Type B pancreatic cell (in vitro differentiated cells): ENCODE measurements around the gene CAMK1D. TPM values are rescaled to one million over a fixed set of nuclear protein-coding genes. Genes with fewer than 3 reads are reported as not detected.

ENCODE experiments used
- DNase-seq: peaks from one replicate; pipeline ENCODE4 v3.0.0; 2021; ENCODE audit warnings: mixed read lengths; ENCODE audit not compliant: unreplicated experiment; ENCODE audit errors: extremely low spot score
- H3K27ac Mint-ChIP-seq: 2 replicates; pipeline ENCODE4 v1.8.0; 2021; ENCODE audit warnings: mild to moderate bottlenecking, mixed read lengths
- H3K27me3 Mint-ChIP-seq: 2 replicates; pipeline ENCODE4 v1.8.0; 2021; ENCODE audit warnings: mixed read lengths
- H3K36me3 Mint-ChIP-seq: 2 replicates; pipeline ENCODE4 v1.8.0; 2021; ENCODE audit warnings: mixed read lengths
- H3K4me1 Mint-ChIP-seq: one replicate; pipeline ENCODE4 v1.8.0; 2021; ENCODE audit warnings: mixed read lengths; ENCODE audit not compliant: unreplicated experiment
- H3K4me3 Mint-ChIP-seq: 2 replicates; pipeline ENCODE4 v1.8.0; 2021; ENCODE audit warnings: mild to moderate bottlenecking, mixed read lengths
- H3K9me3 Mint-ChIP-seq: 2 replicates; pipeline ENCODE4 v1.8.0; 2021; ENCODE audit warnings: mixed read lengths
- total RNA-seq: library from RNA; stranded (reverse); gene quantifications from 2 replicates; pipeline ENCODE4 v1.2.1, GENCODE V29; 2021; ENCODE audit warnings: low replicate concordance
- TF ChIP-seq, protein P1 (sequence below): fragments of 200-600 bp; sonication (generic); conservative IDR thresholded peaks from 2 replicates; pipeline ENCODE4 v1.5.0; 2021; ENCODE audit warnings: antibody characterized with exemption, mild to moderate bottlenecking

Gene CAMK1D
- total RNA-seq, 1 donor from 2014 or later, result 12.2 TPM

GRCh38 chr10:12561307-12561706, 212.0 kb downstream of the CAMK1D start:
- no peaks in the 10 kb centered on the region for H3K27me3 Mint-ChIP-seq
- peaks cover 7% of the 10 kb centered on the region for H3K36me3 Mint-ChIP-seq
- TF ChIP-seq, protein P1, sequence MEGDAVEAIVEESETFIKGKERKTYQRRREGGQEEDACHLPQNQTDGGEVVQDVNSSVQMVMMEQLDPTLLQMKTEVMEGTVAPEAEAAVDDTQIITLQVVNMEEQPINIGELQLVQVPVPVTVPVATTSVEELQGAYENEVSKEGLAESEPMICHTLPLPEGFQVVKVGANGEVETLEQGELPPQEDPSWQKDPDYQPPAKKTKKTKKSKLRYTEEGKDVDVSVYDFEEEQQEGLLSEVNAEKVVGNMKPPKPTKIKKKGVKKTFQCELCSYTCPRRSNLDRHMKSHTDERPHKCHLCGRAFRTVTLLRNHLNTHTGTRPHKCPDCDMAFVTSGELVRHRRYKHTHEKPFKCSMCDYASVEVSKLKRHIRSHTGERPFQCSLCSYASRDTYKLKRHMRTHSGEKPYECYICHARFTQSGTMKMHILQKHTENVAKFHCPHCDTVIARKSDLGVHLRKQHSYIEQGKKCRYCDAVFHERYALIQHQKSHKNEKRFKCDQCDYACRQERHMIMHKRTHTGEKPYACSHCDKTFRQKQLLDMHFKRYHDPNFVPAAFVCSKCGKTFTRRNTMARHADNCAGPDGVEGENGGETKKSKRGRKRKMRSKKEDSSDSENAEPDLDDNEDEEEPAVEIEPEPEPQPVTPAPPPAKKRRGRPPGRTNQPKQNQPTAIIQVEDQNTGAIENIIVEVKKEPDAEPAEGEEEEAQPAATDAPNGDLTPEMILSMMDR, result no peak
- H3K4me1 Mint-ChIP-seq, result peaks cover 6% of the 10 kb centered on the region
- no peak overlapping the region for H3K27ac Mint-ChIP-seq
- H3K9me3 Mint-ChIP-seq, result no peaks in the 10 kb centered on the region
- no peak overlapping the region for H3K4me3 Mint-ChIP-seq
- no peak for DNase-seq

DNA sequence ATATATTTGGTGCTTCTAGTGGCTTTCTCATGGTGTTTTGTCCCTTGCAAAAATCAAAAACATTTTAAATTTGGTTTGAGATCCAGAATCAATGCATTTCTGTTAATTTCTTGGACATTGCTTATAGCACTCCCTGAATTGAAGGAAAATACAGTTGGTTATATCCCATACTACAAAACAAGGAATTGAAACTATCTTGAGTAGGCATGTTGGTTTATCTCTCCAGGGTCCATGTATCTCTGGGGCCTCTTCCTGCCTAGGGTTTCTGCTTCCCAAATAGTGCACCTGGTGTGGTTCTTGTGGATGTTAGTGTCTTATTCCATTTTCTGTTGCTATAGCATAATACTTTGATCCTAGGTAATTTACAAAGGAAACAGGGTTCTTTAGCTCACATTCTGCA, 212.4 kb downstream of the CAMK1D start:
- DNase-seq, result no peak
- TF ChIP-seq, protein P1, result no peak
- peaks cover 6% of the 10 kb centered on the region for H3K4me1 Mint-ChIP-seq
- H3K4me3 Mint-ChIP-seq, result no peak overlapping the region
- H3K27me3 Mint-ChIP-seq, result no peaks in the 10 kb centered on the region
- no peaks in the 10 kb centered on the region for H3K9me3 Mint-ChIP-seq
- no peak overlapping the region for H3K27ac Mint-ChIP-seq
- peaks cover 5% of the 10 kb centered on the region for H3K36me3 Mint-ChIP-seq

- Mint-ChIP-seq H3K36me3 (no peaks in the 10 kb centered on the region), H3K27me3 (no peaks in the 10 kb centered on the region), H3K9me3 (no peaks in the 10 kb centered on the region), H3K4me3 (no peak overlapping the region), H3K27ac (no peak overlapping the region), H3K4me1 (peaks cover 8% of the 10 kb centered on the region)
- no peak for DNase-seq
- TF ChIP-seq, protein P1, result no peak
Observed at GRCh38 chr10:12563489-12563888, 214.1 kb downstream of the CAMK1D start.

- H3K9me3 Mint-ChIP-seq, result no peaks in the 10 kb centered on the region
- H3K27me3 Mint-ChIP-seq, result no peaks in the 10 kb centered on the region
- H3K36me3 Mint-ChIP-seq, result no peaks in the 10 kb centered on the region
- TF ChIP-seq, protein P1, result no peak
- H3K4me3 Mint-ChIP-seq, result no peak overlapping the region
- DNase-seq, result no peak
- peaks cover 10% of the 10 kb centered on the region for H3K4me1 Mint-ChIP-seq
- H3K27ac Mint-ChIP-seq, result no peak overlapping the region
Observed at GRCh38 chr10:12564173-12564572, 214.8 kb downstream of the CAMK1D start.

- TF ChIP-seq, protein P1, result no peak
- DNase-seq, result no peak
- Mint-ChIP-seq H3K27ac (no peak overlapping the region), H3K9me3 (no peaks in the 10 kb centered on the region), H3K27me3 (no peaks in the 10 kb centered on the region), H3K4me3 (no peak overlapping the region), H3K36me3 (no peaks in the 10 kb centered on the region), H3K4me1 (peaks cover 10% of the 10 kb centered on the region)
Observed at GRCh38 chr10:12566161-12567115, 217.1 kb downstream of the CAMK1D start.
